HepG2 (cell line): ENCODE measurements around the gene ACOT4.

Experiments used
- GTF2F1 ChIP-seq: fragments of 150-350 bp; IDR thresholded peaks from 2 replicates; pipeline ENCODE4 v1.6.1; 2014; ENCODE audit warnings: low read length
- KDM4B ChIP-seq: sonication (generic); formaldehyde crosslinking; IDR thresholded peaks from 2 replicates; pipeline ENCODE4 v1.4.0; 2020; ENCODE audit warnings: missing genetic modification reagents
- TEAD3 ChIP-seq: optimal IDR thresholded peaks from 2 replicates; pipeline ENCODE3; 2016; ENCODE audit warnings: borderline replicate concordance

GRCh38 chr14:73634011-73634833 lies 42.5 kb downstream of the ACOT4 start:
- TF ChIP-seq GTF2F1, result no peak
- TF ChIP-seq TEAD3, result no peak
- TF ChIP-seq KDM4B (CRISPR knock-in tag), result no peak
